Measurements from ENCODE around the gene ZNF575.

Gene ZNF575

GRCh38 chr19:43489310-43489709 lies 43.7 kb upstream of the ZNF575 start:
- Histone ChIP-seq H3K9me3 (ENCODE audit: severe bottlenecking) (no peaks in the 10 kb centered on the region), H3K4me3 (ENCODE audit: low read depth, low read length) (no peak overlapping the region), H3K27ac (no peak overlapping the region), H3K27me3 (ENCODE audit: insufficient read depth, low read depth, severe bottlenecking) (no peaks in the 10 kb centered on the region), H3K36me3 (peaks cover 7% of the 10 kb centered on the region)
- no peak for DNase-seq
- no peak for TF ChIP-seq CTCF (IDR thresholded peaks at IDR 0.05; ENCODE audit: low read depth, low read length)

DNA sequence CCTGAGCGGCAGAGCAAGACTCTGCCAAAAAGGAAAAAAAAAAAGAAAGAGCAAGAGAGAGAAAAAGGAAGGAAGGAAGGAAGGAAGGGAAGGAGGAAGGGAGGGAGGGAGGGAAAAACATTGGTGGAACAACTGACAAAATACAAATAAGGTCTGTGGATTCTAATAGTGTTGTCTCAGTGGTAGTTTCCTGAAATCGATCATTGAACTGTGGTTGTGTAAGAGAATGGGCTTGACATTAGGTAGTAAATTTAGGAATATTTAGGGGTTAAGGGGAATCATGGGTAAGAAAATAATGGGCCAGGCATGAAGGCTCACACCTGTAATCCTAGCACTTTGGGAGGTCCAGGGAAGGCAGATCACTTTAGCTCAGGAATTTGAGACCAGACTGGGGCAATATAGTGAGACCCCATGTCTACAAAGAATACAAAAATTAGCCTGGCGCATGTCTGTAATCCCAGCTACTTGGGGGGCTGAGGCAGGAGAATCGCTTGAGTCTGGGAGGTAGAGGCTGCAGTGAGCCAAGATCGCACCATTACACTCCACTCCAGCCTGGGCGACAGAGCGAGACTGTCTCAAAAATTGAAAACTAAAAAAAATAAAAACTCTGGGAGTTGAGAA lies 42.9 kb upstream of the ZNF575 start:
- no peak overlapping the region for H3K27ac ChIP-seq
- H3K36me3 ChIP-seq, result peaks cover 10% of the 10 kb centered on the region
- TF ChIP-seq CTCF (IDR thresholded peaks at IDR 0.05; ENCODE audit: low read depth, low read length), result no peak
- H3K9me3 ChIP-seq (ENCODE audit: severe bottlenecking), result no peaks in the 10 kb centered on the region
- H3K4me3 ChIP-seq (ENCODE audit: low read depth, low read length), result no peak overlapping the region
- H3K27me3 ChIP-seq (ENCODE audit: insufficient read depth, low read depth, severe bottlenecking), result no peaks in the 10 kb centered on the region
- DNase-seq, result no peak

- TF ChIP-seq CTCF (IDR thresholded peaks at IDR 0.05; ENCODE audit: low read depth, low read length), result no peak
These were observed 42.2 kb upstream of the ZNF575 start for GRCh38 chr19:43490759-43491158.

GRCh38 chr19:43495082-43495481 lies 37.9 kb upstream of the ZNF575 start:
- no peak for TF ChIP-seq CTCF (IDR thresholded peaks at IDR 0.05; ENCODE audit: low read depth, low read length)
- no peak overlapping the region for H3K27ac ChIP-seq
- peaks cover 25% of the 10 kb centered on the region for H3K36me3 ChIP-seq
- no peak overlapping the region for H3K4me3 ChIP-seq (ENCODE audit: low read depth, low read length)
- no peaks in the 10 kb centered on the region for H3K9me3 ChIP-seq (ENCODE audit: severe bottlenecking)
- DNase-seq, result no peak
- no peaks in the 10 kb centered on the region for H3K27me3 ChIP-seq (ENCODE audit: insufficient read depth, low read depth, severe bottlenecking)

More at GRCh38 chr19:43490759-43491158, 42.2 kb upstream of the ZNF575 start:
- no peak for DNase-seq
- H3K4me3 ChIP-seq (ENCODE audit: low read depth, low read length), result no peak overlapping the region
- H3K9me3 ChIP-seq (ENCODE audit: severe bottlenecking), result no peaks in the 10 kb centered on the region
- H3K27ac ChIP-seq, result no peak overlapping the region
- H3K36me3 ChIP-seq, result peaks cover 15% of the 10 kb centered on the region
- H3K27me3 ChIP-seq (ENCODE audit: insufficient read depth, low read depth, severe bottlenecking), result no peaks in the 10 kb centered on the region

DNA sequence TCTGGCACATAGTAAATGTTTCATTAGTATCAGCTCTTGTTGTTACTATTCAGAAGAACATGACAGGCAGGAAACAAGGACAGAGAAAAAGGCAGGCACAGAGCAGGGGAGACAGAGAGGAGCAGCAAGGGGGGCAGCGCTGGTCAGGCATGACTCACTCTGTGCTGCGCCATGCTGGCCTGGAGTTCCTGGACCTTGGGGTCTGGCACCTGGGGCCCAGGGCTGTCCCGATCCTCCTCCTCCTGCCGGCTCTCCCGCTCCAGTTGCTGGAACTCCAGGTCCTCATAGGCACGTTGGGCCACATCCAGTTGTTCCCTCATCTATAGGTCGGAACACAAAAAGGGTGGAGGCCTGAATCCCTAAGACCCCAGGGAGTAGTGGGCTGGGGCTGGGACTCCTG lies 36.0 kb upstream of the ZNF575 start:
- no peaks in the 10 kb centered on the region for H3K27me3 ChIP-seq (ENCODE audit: insufficient read depth, low read depth, severe bottlenecking)
- no peak overlapping the region for H3K27ac ChIP-seq
- H3K9me3 ChIP-seq (ENCODE audit: severe bottlenecking), result no peaks in the 10 kb centered on the region
- no peak overlapping the region for H3K4me3 ChIP-seq (ENCODE audit: low read depth, low read length)
- no peak for TF ChIP-seq CTCF (IDR thresholded peaks at IDR 0.05; ENCODE audit: low read depth, low read length)
- no peak for DNase-seq
- peaks cover 25% of the 10 kb centered on the region for H3K36me3 ChIP-seq

- no peak for TF ChIP-seq CTCF (IDR thresholded peaks at IDR 0.05; ENCODE audit: low read depth, low read length)
- no peak for DNase-seq
- H3K36me3 ChIP-seq, result peaks cover 26% of the 10 kb centered on the region
- no peaks in the 10 kb centered on the region for H3K27me3 ChIP-seq (ENCODE audit: insufficient read depth, low read depth, severe bottlenecking)
- no peaks in the 10 kb centered on the region for H3K9me3 ChIP-seq (ENCODE audit: severe bottlenecking)
- H3K27ac ChIP-seq, result no peak overlapping the region
- H3K4me3 ChIP-seq (ENCODE audit: low read depth, low read length), result no peak overlapping the region
These were observed 34.6 kb upstream of the ZNF575 start for GRCh38 chr19:43498233-43498842.
